ENCODE results near the gene PCBP4.

PCBP4 gene

GRCh38 chr3:51970606-51971300 is 3.5 kb upstream of the PCBP4 start:
- no peak for DNase-seq

- DNase-seq, result no peak
These were observed 2.6 kb upstream of the PCBP4 start for GRCh38 chr3:51969841-51970240.

- no peak for DNase-seq
These were observed 1.8 kb upstream of the PCBP4 start for GRCh38 chr3:51968883-51969678.

- no peak for DNase-seq
These were observed 1.0 kb upstream of the PCBP4 start for GRCh38 chr3:51968170-51968775.

GRCh38 chr3:51966922-51967383 is 301 bp downstream of the PCBP4 start:
- DNase-seq, result no peak

- no peak for DNase-seq
These were observed 768 bp downstream of the PCBP4 start for GRCh38 chr3:51966486-51966885.

- DNase-seq, result no peak
These were observed 1.2 kb downstream of the PCBP4 start for GRCh38 chr3:51966016-51966415.

GRCh38 chr3:51964521-51964920 is 2.7 kb downstream of the PCBP4 start:
- DNase-seq, result no peak

- DNase-seq, result no peak
These were observed 3.3 kb downstream of the PCBP4 start for GRCh38 chr3:51963951-51964451.

GRCh38 chr3:51962854-51963530 is 4.3 kb downstream of the PCBP4 start:
- DNase-seq, result no peak

- no peak for DNase-seq
These were observed 5.4 kb downstream of the PCBP4 start for GRCh38 chr3:51961602-51962569.

GRCh38 chr3:51961011-51961410 is 6.2 kb downstream of the PCBP4 start:
- DNase-seq, result no peak

GRCh38 chr3:51960386-51960785 is 6.9 kb downstream of the PCBP4 start:
- no peak for DNase-seq

GRCh38 chr3:51959651-51960050 is 7.6 kb downstream of the PCBP4 start:
- no peak for DNase-seq

- DNase-seq, result no peak
These were observed 8.4 kb downstream of the PCBP4 start for GRCh38 chr3:51958603-51959521.

- no peak for DNase-seq
These were observed 9.6 kb downstream of the PCBP4 start for GRCh38 chr3:51957520-51958205.

- DNase-seq, result no peak
These were observed 11.1 kb downstream of the PCBP4 start for GRCh38 chr3:51955893-51956770.

- no peak for DNase-seq
These were observed 11.9 kb downstream of the PCBP4 start, which contains the start of gene GPR62 for GRCh38 chr3:51955175-51955892. TSS of gene GPR62 (plus strand) at chr3:51955381. CDS start at chr3:51955653, 272 bp downstream.
